Upper lobe of left lung (tissue), 6 donors: ENCODE data around the gene GRIN2A. TPM values are rescaled to one million over a fixed set of nuclear protein-coding genes. Genes with fewer than 3 reads are reported as not detected.

ENCODE experiments used
- ATAC-seq, 2 donors: fragments of 200-7000 bp; cut with Tn5 transposase; one replicate each; pipeline ENCODE4 v1.9.1; 2022; ENCODE audit warnings: mild to moderate bottlenecking in 2 of 2, moderate library complexity in 2 of 2; ENCODE audit not compliant: low FRiP score in 2 of 2
- DNase-seq, 2 donors: peaks; one replicate each; pipeline ENCODE4 v3.0.0-alpha.2; 2019 to 2020
- H3K27ac ChIP-seq, 4 donors: fragments of 200-600 bp; sonication (generic); one replicate each; pipeline ENCODE4 v1.5.1; 2016 to 2019
- H3K27me3 ChIP-seq, 4 donors: fragments of 200-600 bp; sonication (generic); one replicate each; pipeline ENCODE4 v1.5.1; 2017 to 2019
- H3K36me3 ChIP-seq, 4 donors: fragments of 200-600 bp; sonication (generic); one replicate each; pipeline ENCODE4 v1.5.1; 2016 to 2019
- H3K4me1 ChIP-seq, 4 donors: fragments of 200-600 bp; sonication (generic); one replicate each; pipeline ENCODE4 v1.5.1; 2018 to 2019
- H3K4me3 ChIP-seq, 4 donors: fragments of 200-600 bp; sonication (generic); one replicate each; pipeline ENCODE4 v1.5.1; 2017 to 2019; ENCODE audit warnings: mild to moderate bottlenecking in 2 of 4, moderate library complexity in 1 of 4
- H3K9me3 ChIP-seq, 4 donors: fragments of 200-600 bp; sonication (generic); one replicate each; pipeline ENCODE4 v1.5.1; 2018 to 2019
- CTCF ChIP-seq, 6 experiments: fragments of 450-650 bp in 4 of 6; fragments of 200-600 bp in 2 of 6; sonication (generic) in 2 of 6; IDR thresholded peaks; one replicate each; pipeline ENCODE4 v1.5.1; 2016 to 2019; ENCODE audit warnings: antibody characterized with exemption in 6 of 6
- EP300 ChIP-seq, 4 donors: sonication (generic); formaldehyde crosslinking; IDR thresholded peaks; one replicate each; pipeline ENCODE4 v1.5.1; 2017; ENCODE audit warnings: antibody characterized with exemption in 4 of 4, control low read depth in 2 of 4
- POLR2A ChIP-seq, 4 donors: fragments of 450-650 bp; IDR thresholded peaks; one replicate each; pipeline ENCODE4 v1.5.1; 2016 to 2017; ENCODE audit warnings: antibody characterized with exemption in 4 of 4, mild to moderate bottlenecking in 2 of 4
- POLR2AphosphoS5 ChIP-seq, 2 donors: sonication (generic); formaldehyde crosslinking; IDR thresholded peaks; one replicate each; pipeline ENCODE4 v1.5.1; 2017; ENCODE audit warnings: antibody characterized with exemption in 2 of 2
- WGBS, 2 donors: methylation state at CpG; one replicate each; pipeline ENCODE4 v1.1.5; 2017 to 2018; 5-methylcytosine and 5-hydroxymethylcytosine counted together
- total RNA-seq, 6 donors: library from RNA; depleted of rRNA in 4 of 6; stranded (reverse); fragments of >200 nt in 4 of 6; gene quantifications; one replicate each; pipeline versions ENCODE4 v1.1.0 to v1.2.1, GENCODE V29; 2016 to 2021
- donor health status: DM: no; HTN: no; CAD: no; lungs with moderate emphysema.
- donor health status: DM: no; HTN: yes; CAD: no; lungs with severe emphysema.

The GRIN2A gene
- total RNA-seq, 6 donors from 2014 or later: 0.11 to 0.57 (median 0.30) TPM; not detected in 3

- Histone ChIP-seq H3K27me3 (no peaks in the 10 kb centered on the region), H3K4me3 (no peak overlapping the region), H3K27ac (no peak overlapping the region), H3K36me3 (no peaks in the 10 kb centered on the region), H3K4me1 (no peaks in the 10 kb centered on the region), H3K9me3 (no peaks in the 10 kb centered on the region)
- TF ChIP-seq CTCF (IDR thresholded peaks at IDR 0.05): no peak
- TF ChIP-seq EP300 (IDR thresholded peaks at IDR 0.05): no peak
- no peak for TF ChIP-seq POLR2A (IDR thresholded peaks at IDR 0.05)
- no peak for TF ChIP-seq POLR2AphosphoS5 (IDR thresholded peaks at IDR 0.05)
- ATAC-seq (no peak), DNase-seq (no peak)
- WGBS, 2 donors: 69 to 72% methylated on average over 12 to 15 of the region's 15 CpGs
These were observed 36.4 kb upstream of the GRIN2A start for GRCh38 chr16:10218490-10219206.

- ATAC-seq: no peak
- no peak overlapping the region for H3K4me3 ChIP-seq
- 69 to 74% methylated on average over 4 of the region's 4 CpGs for WGBS, 2 donors
These were observed 31.5 kb upstream of the GRIN2A start for GRCh38 chr16:10213748-10214147.

GRCh38 chr16:10210944-10211343, 28.7 kb upstream of the GRIN2A start:
- H3K36me3 ChIP-seq: no peaks in the 10 kb centered on the region
- no peak for ATAC-seq
- no peak overlapping the region for H3K27ac ChIP-seq
- no peaks in the 10 kb centered on the region for H3K27me3 ChIP-seq
- H3K4me3 ChIP-seq: no peak overlapping the region
- no peak for DNase-seq
- no peaks in the 10 kb centered on the region for H3K4me1 ChIP-seq
- TF ChIP-seq POLR2A (IDR thresholded peaks at IDR 0.05) (no peak), POLR2AphosphoS5 (IDR thresholded peaks at IDR 0.05) (no peak), CTCF (IDR thresholded peaks at IDR 0.05) (no peak)
- 38 to 58% methylated on average over 3 to 6 of the region's 6 CpGs for WGBS, 2 donors
- H3K9me3 ChIP-seq: no peaks in the 10 kb centered on the region

More at GRCh38 chr16:10213748-10214147, 31.5 kb upstream of the GRIN2A start:
- no peaks in the 10 kb centered on the region for H3K9me3 ChIP-seq
- DNase-seq: no peak
- no peaks in the 10 kb centered on the region for H3K4me1 ChIP-seq
- H3K27ac ChIP-seq: no peak overlapping the region
- no peak for TF ChIP-seq CTCF (IDR thresholded peaks at IDR 0.05)
- TF ChIP-seq EP300 (IDR thresholded peaks at IDR 0.05): no peak
- no peak for TF ChIP-seq POLR2A (IDR thresholded peaks at IDR 0.05)
- no peak for TF ChIP-seq POLR2AphosphoS5 (IDR thresholded peaks at IDR 0.05)
- no peaks in the 10 kb centered on the region for H3K27me3 ChIP-seq
- H3K36me3 ChIP-seq: no peaks in the 10 kb centered on the region

- TF ChIP-seq POLR2AphosphoS5 (IDR thresholded peaks at IDR 0.05) (no peak), CTCF (IDR thresholded peaks at IDR 0.05) (no peak), EP300 (IDR thresholded peaks at IDR 0.05) (no peak), POLR2A (IDR thresholded peaks at IDR 0.05) (no peak)
- no peaks in the 10 kb centered on the region for H3K36me3 ChIP-seq
- 93% methylated on average over 3 of the region's 3 CpGs for WGBS, 2 donors
- H3K27me3 ChIP-seq: no peaks in the 10 kb centered on the region
- no peak overlapping the region for H3K27ac ChIP-seq
- H3K9me3 ChIP-seq: peaks cover 0 to 2% (median 0%) of the 10 kb centered on the region in 4 donors
- no peak for DNase-seq
- no peak for ATAC-seq
- H3K4me3 ChIP-seq: no peak overlapping the region
- H3K4me1 ChIP-seq: no peaks in the 10 kb centered on the region
These were observed 24.6 kb upstream of the GRIN2A start for GRCh38 chr16:10206865-10207264.

- Histone ChIP-seq H3K4me1 (no peaks in the 10 kb centered on the region), H3K4me3 (no peak overlapping the region), H3K36me3 (no peaks in the 10 kb centered on the region), H3K9me3 (peaks cover 0 to 2% (median 0%) of the 10 kb centered on the region in 4 donors), H3K27me3 (no peaks in the 10 kb centered on the region), H3K27ac (no peak overlapping the region)
- DNase-seq (no peak), ATAC-seq (no peak)
- TF ChIP-seq EP300 (IDR thresholded peaks at IDR 0.05) (no peak), POLR2AphosphoS5 (IDR thresholded peaks at IDR 0.05) (no peak), CTCF (IDR thresholded peaks at IDR 0.05) (no peak), POLR2A (IDR thresholded peaks at IDR 0.05) (no peak)
- 67 to 75% methylated on average over 1 of the region's 1 CpG for WGBS, 2 donors
These were observed 24.0 kb upstream of the GRIN2A start for GRCh38 chr16:10206215-10206614.
